Activated CD8-positive, alpha-beta T cell treated with anti-CD3 and anti-CD28 coated beads, Interleukin-2, amount 10 ng/mL, durations not matched to agents 7 days and 5 days (primary cell): Measurements from ENCODE around the gene PROX2. TPM values are rescaled to one million over a fixed set of nuclear protein-coding genes. Genes with fewer than 3 reads are reported as not detected.

Source experiments
- ATAC-seq: fragments of 150-1000 bp; cut with Tn5 transposase; one replicate; pipeline ENCODE4 v1.10.0; 2021; ENCODE audit warnings: moderate library complexity
- CTCF ChIA-PET: fragments of 350-600 bp; sonication (Branson Sonifier 250); formaldehyde crosslinking; loops from one replicate; lab custom pipeline; 2021; ENCODE audit warnings: antibody characterized with exemption; lab: Charles Lee
- POLR2A ChIA-PET: fragments of 350-600 bp; sonication (Branson Sonifier 250); formaldehyde crosslinking; loops from one replicate; lab custom pipeline; 2021; ENCODE audit warnings: antibody characterized with exemption; lab: Charles Lee
- DNase-seq: peaks from one replicate; pipeline ENCODE4 v3.0.0-alpha.2; 2020
- H3K27ac Mint-ChIP-seq: one replicate; pipeline ENCODE4 v1.8.0; 2021; ENCODE audit warnings: mild to moderate bottlenecking, mixed read lengths
- H3K27me3 Mint-ChIP-seq: one replicate; pipeline ENCODE4 v1.8.0; 2021; ENCODE audit warnings: low read depth, mixed read lengths
- H3K36me3 Mint-ChIP-seq: one replicate; pipeline ENCODE4 v1.8.0; 2021; ENCODE audit warnings: low read depth, mixed read lengths
- H3K4me1 Mint-ChIP-seq: one replicate; pipeline ENCODE4 v1.8.0; 2021; ENCODE audit warnings: low read depth, mixed read lengths
- H3K4me3 Mint-ChIP-seq: one replicate; pipeline ENCODE4 v1.8.0; 2021; ENCODE audit warnings: mild to moderate bottlenecking, mixed read lengths
- H3K9me3 Mint-ChIP-seq: one replicate; pipeline ENCODE4 v1.8.0; 2022; ENCODE audit warnings: mixed read lengths; ENCODE audit not compliant: insufficient read depth
- total RNA-seq, 2 experiments: library from RNA; stranded (reverse); gene quantifications; one replicate each; pipeline ENCODE4 v1.2.3, GENCODE V29; 2021

The PROX2 gene
- total RNA-seq, 2 experiments from 2014 or later, result 0.13 to 0.44 TPM

- no peak for ATAC-seq
- POLR2A ChIA-PET, result interaction anchor here (1.0 kb wide), 1 partner anchor 11 kb away, joined by 4 read pairs; no protein-coding TSS in a partner anchor
- Mint-ChIP-seq H3K4me3 (no peak overlapping the region), H3K4me1 (peaks cover under 1% of the 10 kb centered on the region), H3K9me3 (no peaks in the 10 kb centered on the region), H3K27ac (no peak overlapping the region), H3K36me3 (no peaks in the 10 kb centered on the region), H3K27me3 (no peaks in the 10 kb centered on the region)
- CTCF ChIA-PET, result interaction anchor here (0.8 to 2.2 kb wide), 2 partner anchors 11 to 56 kb away, joined by 4 to 11 read pairs; no protein-coding TSS in a partner anchor
- DNase-seq, result no peak
Observed at GRCh38 chr14:74917178-74917543, 41.2 kb upstream of the PROX2 start.

- ATAC-seq, result no peak
- Mint-ChIP-seq H3K4me1 (no peaks in the 10 kb centered on the region), H3K27ac (no peak overlapping the region), H3K36me3 (no peaks in the 10 kb centered on the region), H3K27me3 (no peaks in the 10 kb centered on the region), H3K4me3 (no peak overlapping the region), H3K9me3 (no peaks in the 10 kb centered on the region)
- no peak for DNase-seq
- POLR2A ChIA-PET, result no interaction called here
- CTCF ChIA-PET, result interaction anchor here (1.2 to 1.7 kb wide), 2 partner anchors 55 to 172 kb away, joined by 3 to 5 read pairs; no protein-coding TSS in a partner anchor
Observed at GRCh38 chr14:74915826-74916225, 39.9 kb upstream of the PROX2 start.

- CTCF ChIA-PET, result interaction anchor here (0.6 to 1.7 kb wide), 3 partner anchors 54 to 173 kb away, joined by 3 to 5 read pairs (median 3); no protein-coding TSS in a partner anchor
- no peak for ATAC-seq
- H3K4me1 Mint-ChIP-seq, result no peaks in the 10 kb centered on the region
- no peak overlapping the region for H3K4me3 Mint-ChIP-seq
- DNase-seq, result no peak
- no peak overlapping the region for H3K27ac Mint-ChIP-seq
- no peaks in the 10 kb centered on the region for H3K9me3 Mint-ChIP-seq
- H3K36me3 Mint-ChIP-seq, result no peaks in the 10 kb centered on the region
- POLR2A ChIA-PET, result no interaction called here
- no peaks in the 10 kb centered on the region for H3K27me3 Mint-ChIP-seq
Observed at GRCh38 chr14:74915426-74915825, 39.5 kb upstream of the PROX2 start.

GRCh38 chr14:74913986-74914573 lies 38.1 kb upstream of the PROX2 start:
- Mint-ChIP-seq H3K4me3 (no peak overlapping the region), H3K27ac (no peak overlapping the region), H3K36me3 (no peaks in the 10 kb centered on the region), H3K27me3 (no peaks in the 10 kb centered on the region), H3K9me3 (no peaks in the 10 kb centered on the region), H3K4me1 (no peaks in the 10 kb centered on the region)
- POLR2A ChIA-PET, result no interaction called here
- peak; percentile 28 for DNase-seq
- CTCF ChIA-PET, result interaction anchor here (1.7 kb wide), 1 partner anchor 53 kb away, joined by 5 read pairs; no protein-coding TSS in a partner anchor
- no peak for ATAC-seq

GRCh38 chr14:74913393-74913910 lies 37.5 kb upstream of the PROX2 start:
- ATAC-seq, result no peak
- Mint-ChIP-seq H3K4me1 (no peaks in the 10 kb centered on the region), H3K27me3 (no peaks in the 10 kb centered on the region), H3K27ac (no peak overlapping the region), H3K36me3 (no peaks in the 10 kb centered on the region), H3K4me3 (no peak overlapping the region), H3K9me3 (no peaks in the 10 kb centered on the region)
- ChIA-PET POLR2A (no interaction called here), CTCF (interaction anchor here (14.8 kb wide), 1 partner anchor 55 kb away, joined by 552 read pairs; no protein-coding TSS in a partner anchor)
- no peak for DNase-seq

GRCh38 chr14:74912801-74913200 lies 36.9 kb upstream of the PROX2 start:
- Mint-ChIP-seq H3K36me3 (no peaks in the 10 kb centered on the region), H3K4me3 (no peak overlapping the region), H3K27me3 (no peaks in the 10 kb centered on the region), H3K9me3 (no peaks in the 10 kb centered on the region), H3K4me1 (no peaks in the 10 kb centered on the region), H3K27ac (no peak overlapping the region)
- ATAC-seq (no peak), DNase-seq (no peak)
- POLR2A ChIA-PET, result no interaction called here
- CTCF ChIA-PET, result interaction anchor here (14.8 kb wide), 1 partner anchor 54 kb away, joined by 552 read pairs; no protein-coding TSS in a partner anchor

GRCh38 chr14:74912111-74912510 lies 36.2 kb upstream of the PROX2 start:
- no peaks in the 10 kb centered on the region for H3K4me1 Mint-ChIP-seq
- ChIA-PET CTCF (interaction anchor here (0.9 to 14.8 kb wide), 2 partner anchors 11 to 53 kb away, joined by 3 to 552 read pairs; partner anchors contain the start of gene RPS6KL1), POLR2A (no interaction called here)
- H3K27me3 Mint-ChIP-seq, result no peaks in the 10 kb centered on the region
- DNase-seq (no peak), ATAC-seq (no peak)
- no peak overlapping the region for H3K4me3 Mint-ChIP-seq
- no peak overlapping the region for H3K27ac Mint-ChIP-seq
- H3K36me3 Mint-ChIP-seq, result no peaks in the 10 kb centered on the region
- H3K9me3 Mint-ChIP-seq, result no peaks in the 10 kb centered on the region

GRCh38 chr14:74911704-74912103 lies 35.8 kb upstream of the PROX2 start:
- ChIA-PET CTCF (interaction anchor here (0.9 to 14.8 kb wide), 2 partner anchors 11 to 53 kb away, joined by 3 to 552 read pairs; partner anchors contain the start of gene RPS6KL1), POLR2A (no interaction called here)
- Mint-ChIP-seq H3K9me3 (no peaks in the 10 kb centered on the region), H3K36me3 (no peaks in the 10 kb centered on the region), H3K27ac (no peak overlapping the region), H3K27me3 (no peaks in the 10 kb centered on the region), H3K4me3 (no peak overlapping the region), H3K4me1 (no peaks in the 10 kb centered on the region)
- DNase-seq, result no peak
- ATAC-seq, result no peak

- ChIA-PET CTCF (interaction anchor here (0.9 to 14.8 kb wide), 2 partner anchors 12 to 53 kb away, joined by 3 to 552 read pairs; partner anchors contain the start of gene RPS6KL1), POLR2A (no interaction called here)
- DNase-seq (no peak), ATAC-seq (no peak)
- Mint-ChIP-seq H3K4me3 (no peak overlapping the region), H3K36me3 (no peaks in the 10 kb centered on the region), H3K27ac (no peak overlapping the region), H3K4me1 (no peaks in the 10 kb centered on the region), H3K9me3 (no peaks in the 10 kb centered on the region), H3K27me3 (no peaks in the 10 kb centered on the region)
Observed at GRCh38 chr14:74911221-74911620, 35.3 kb upstream of the PROX2 start.

GRCh38 chr14:74910556-74910955 lies 34.6 kb upstream of the PROX2 start:
- ChIA-PET CTCF (interaction anchor here (14.8 kb wide), 1 partner anchor 52 kb away, joined by 552 read pairs; no protein-coding TSS in a partner anchor), POLR2A (no interaction called here)
- H3K4me1 Mint-ChIP-seq, result peaks cover 3% of the 10 kb centered on the region
- no peak overlapping the region for H3K4me3 Mint-ChIP-seq
- no peaks in the 10 kb centered on the region for H3K36me3 Mint-ChIP-seq
- no peak for DNase-seq
- no peak overlapping the region for H3K27ac Mint-ChIP-seq
- ATAC-seq, result no peak
- no peaks in the 10 kb centered on the region for H3K27me3 Mint-ChIP-seq
- no peaks in the 10 kb centered on the region for H3K9me3 Mint-ChIP-seq

GRCh38 chr14:74909911-74910310 lies 34.0 kb upstream of the PROX2 start:
- Mint-ChIP-seq H3K36me3 (peaks cover under 1% of the 10 kb centered on the region), H3K27ac (no peak overlapping the region), H3K9me3 (no peaks in the 10 kb centered on the region), H3K4me3 (no peak overlapping the region), H3K27me3 (no peaks in the 10 kb centered on the region), H3K4me1 (peaks cover 5% of the 10 kb centered on the region)
- ChIA-PET CTCF (interaction anchor here (14.8 kb wide), 1 partner anchor 51 kb away, joined by 552 read pairs; no protein-coding TSS in a partner anchor), POLR2A (no interaction called here)
- DNase-seq, result no peak
- ATAC-seq, result no peak

- no peaks in the 10 kb centered on the region for H3K27me3 Mint-ChIP-seq
- ChIA-PET POLR2A (no interaction called here), CTCF (interaction anchor here (14.8 kb wide), 1 partner anchor 51 kb away, joined by 552 read pairs; no protein-coding TSS in a partner anchor)
- ATAC-seq (no peak), DNase-seq (no peak)
- peaks cover 5% of the 10 kb centered on the region for H3K4me1 Mint-ChIP-seq
- peaks cover 5% of the 10 kb centered on the region for H3K36me3 Mint-ChIP-seq
- no peak overlapping the region for H3K4me3 Mint-ChIP-seq
- H3K27ac Mint-ChIP-seq, result no peak overlapping the region
- H3K9me3 Mint-ChIP-seq, result no peaks in the 10 kb centered on the region
Observed at GRCh38 chr14:74909501-74909900, 33.6 kb upstream of the PROX2 start.
